SW480 (cell line): Measurements from ENCODE around the gene OMA1.
A peak's percentile ranks its signal among the peaks of the same experiment; 100 is the strongest.
"Not testable (repeated sequence)": the region's sequence is repeated elsewhere in the genome, so short reads cannot be mapped to it uniquely, and the experiment has no call there.

Source experiments
- DNase-seq: peaks from one replicate; pipeline ENCODE4 v3.0.0-alpha.2; 2016; ENCODE audit warnings: low spot score

The OMA1 gene

GRCh38 chr1:58546520-58547308 is at the start of gene OMA1:
Gene OMA1, minus strand, starts transcription at chr1:58546726. Its CDS starts 7,432 bp downstream, at chr1:58539294.
- peak; percentile 95 for DNase-seq

- DNase-seq: no peak
These were observed 48.0 kb upstream of the OMA1 start for GRCh38 chr1:58594546-58594945.

GRCh38 chr1:58592522-58593134 is 46.1 kb upstream of the OMA1 start:
- DNase-seq: no peak

- DNase-seq: no peak
These were observed 45.3 kb upstream of the OMA1 start for GRCh38 chr1:58591806-58592205.

- no peak for DNase-seq
These were observed 43.5 kb upstream of the OMA1 start for GRCh38 chr1:58590019-58590418.

- DNase-seq: no peak
These were observed 41.9 kb upstream of the OMA1 start for GRCh38 chr1:58588396-58588795.

GRCh38 chr1:58587667-58588066 is 41.1 kb upstream of the OMA1 start:
- DNase-seq: no peak

GRCh38 chr1:58586271-58586670 is 39.7 kb upstream of the OMA1 start:
- DNase-seq: no peak

- no peak for DNase-seq
These were observed 39.1 kb upstream of the OMA1 start for GRCh38 chr1:58585581-58586151.

GRCh38 chr1:58585166-58585565 is 38.6 kb upstream of the OMA1 start:
- DNase-seq: peak; percentile 33

GRCh38 chr1:58584082-58584895 is 37.8 kb upstream of the OMA1 start:
- DNase-seq: peak; percentile 90

GRCh38 chr1:58583496-58583895 is 37.0 kb upstream of the OMA1 start:
- DNase-seq: no peak

- DNase-seq: not testable (repeated sequence)
These were observed 35.6 kb upstream of the OMA1 start for GRCh38 chr1:58582143-58582542.

GRCh38 chr1:58581641-58582040 is 35.1 kb upstream of the OMA1 start:
- DNase-seq: no peak

GRCh38 chr1:58580186-58580585 is 33.7 kb upstream of the OMA1 start:
- DNase-seq: no peak

GRCh38 chr1:58577654-58578030 is 31.1 kb upstream of the OMA1 start:
- DNase-seq: no peak

GRCh38 chr1:58576727-58577653 is 30.5 kb upstream of the OMA1 start, which contains the start of gene TACSTD2:
Gene TACSTD2, minus strand, starts transcription at chr1:58577252. Its CDS starts 96 bp downstream, at chr1:58577156.
- peak; percentile 69 for DNase-seq

- DNase-seq: peak; percentile 44
These were observed 29.8 kb upstream of the OMA1 start for GRCh38 chr1:58576325-58576726.

- peak; percentile 44 for DNase-seq
These were observed 29.2 kb upstream of the OMA1 start for GRCh38 chr1:58575551-58576324.

GRCh38 chr1:58574816-58575215 is 28.3 kb upstream of the OMA1 start:
- DNase-seq: no peak
